ENCODE measurements around the gene ZNF525.

DNA sequence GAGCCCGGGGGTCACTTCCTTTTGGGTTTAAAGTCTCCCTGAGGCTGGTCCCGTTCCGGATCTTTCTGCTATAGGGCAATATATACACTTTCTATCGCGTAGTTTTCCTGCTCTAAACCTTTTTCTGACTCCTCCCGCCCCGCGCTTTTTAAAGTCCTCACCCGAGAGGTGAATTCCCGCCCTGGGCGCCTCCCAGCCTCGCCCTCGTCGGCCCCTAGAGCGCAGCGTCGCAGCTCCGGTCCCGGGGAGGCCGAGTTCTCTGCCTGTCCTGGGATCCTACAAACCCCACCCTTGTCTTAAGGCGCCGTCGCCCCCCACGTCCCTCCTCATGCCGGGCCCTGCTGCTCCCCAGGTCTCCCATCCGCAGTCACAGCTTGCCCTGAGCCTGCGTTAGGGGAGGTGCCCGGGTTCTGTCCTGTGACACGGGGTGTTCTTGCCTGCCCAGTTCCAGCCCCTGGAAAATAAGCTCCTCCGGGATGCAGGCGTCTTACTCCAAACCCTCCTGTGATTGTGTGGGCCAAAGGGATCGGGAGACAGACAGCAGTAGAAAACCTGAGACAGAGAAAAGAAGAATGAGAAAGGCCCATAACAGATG lies 491 bp downstream of the ZNF525 start:
- TF ChIP-seq, protein P1, sequence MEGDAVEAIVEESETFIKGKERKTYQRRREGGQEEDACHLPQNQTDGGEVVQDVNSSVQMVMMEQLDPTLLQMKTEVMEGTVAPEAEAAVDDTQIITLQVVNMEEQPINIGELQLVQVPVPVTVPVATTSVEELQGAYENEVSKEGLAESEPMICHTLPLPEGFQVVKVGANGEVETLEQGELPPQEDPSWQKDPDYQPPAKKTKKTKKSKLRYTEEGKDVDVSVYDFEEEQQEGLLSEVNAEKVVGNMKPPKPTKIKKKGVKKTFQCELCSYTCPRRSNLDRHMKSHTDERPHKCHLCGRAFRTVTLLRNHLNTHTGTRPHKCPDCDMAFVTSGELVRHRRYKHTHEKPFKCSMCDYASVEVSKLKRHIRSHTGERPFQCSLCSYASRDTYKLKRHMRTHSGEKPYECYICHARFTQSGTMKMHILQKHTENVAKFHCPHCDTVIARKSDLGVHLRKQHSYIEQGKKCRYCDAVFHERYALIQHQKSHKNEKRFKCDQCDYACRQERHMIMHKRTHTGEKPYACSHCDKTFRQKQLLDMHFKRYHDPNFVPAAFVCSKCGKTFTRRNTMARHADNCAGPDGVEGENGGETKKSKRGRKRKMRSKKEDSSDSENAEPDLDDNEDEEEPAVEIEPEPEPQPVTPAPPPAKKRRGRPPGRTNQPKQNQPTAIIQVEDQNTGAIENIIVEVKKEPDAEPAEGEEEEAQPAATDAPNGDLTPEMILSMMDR (IDR thresholded peaks at IDR 0.05): no peak
- no peak for TF ChIP-seq POLR2A (IDR thresholded peaks at IDR 0.05)

All from lower leg skin (tissue), 3 donors.